ENCODE data around the gene BUB1B.
"Not testable (repeated sequence)": the region's sequence is repeated elsewhere in the genome, so short reads cannot be mapped to it uniquely, and the experiment has no call there.

The BUB1B gene

GRCh38 chr15:40151499-40151898 is 9.4 kb upstream of the BUB1B start:
- H3K4me3 ChIP-seq (ENCODE audit: low read length), result no peak overlapping the region
- no peak for TF ChIP-seq ZNF274 (IDR thresholded peaks at IDR 0.05; ENCODE audit: low read depth, low read length)

- H3K4me3 ChIP-seq (ENCODE audit: low read length), result no peak overlapping the region
- no peak for TF ChIP-seq ZNF274 (IDR thresholded peaks at IDR 0.05; ENCODE audit: low read depth, low read length)
Measured at GRCh38 chr15:40151991-40152390, 8.9 kb upstream of the BUB1B start.

GRCh38 chr15:40154821-40155220 is 6.0 kb upstream of the BUB1B start:
- H3K4me3 ChIP-seq (ENCODE audit: low read length), result not testable (repeated sequence)

DNA sequence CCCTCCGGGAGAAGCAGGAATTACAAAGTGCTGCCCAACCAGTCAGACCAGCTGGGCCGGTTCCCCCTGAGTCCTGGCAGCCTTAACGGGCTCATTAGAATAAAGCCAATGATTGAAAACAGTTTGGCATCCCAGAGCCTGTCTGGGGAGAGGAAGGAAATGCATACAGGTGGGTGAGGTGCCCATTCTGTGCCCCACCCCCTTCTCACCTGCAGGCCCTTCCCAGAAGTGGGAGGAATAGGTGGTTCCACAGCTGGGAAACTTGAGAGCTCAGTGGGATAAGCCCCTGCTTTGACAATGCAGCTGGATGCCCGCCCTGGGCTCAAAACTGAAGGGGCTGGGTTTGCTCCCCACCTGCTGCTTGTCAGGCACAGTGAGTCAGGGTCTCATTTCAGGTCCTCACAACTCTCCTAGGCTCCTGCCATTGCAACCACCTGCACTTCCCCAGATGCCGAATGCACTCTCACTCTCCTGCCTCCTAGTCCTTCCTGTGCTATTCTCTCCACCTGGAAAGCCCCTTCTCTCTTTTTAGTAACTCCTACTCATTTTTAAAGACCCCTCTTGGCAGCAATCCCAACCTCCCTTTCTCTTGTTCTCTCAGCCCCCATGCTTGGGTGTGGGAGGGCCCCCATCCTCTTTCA is 5.5 kb upstream of the BUB1B start:
- TF ChIP-seq ZNF274 (IDR thresholded peaks at IDR 0.05; ENCODE audit: low read depth, low read length), result no peak
- H3K4me3 ChIP-seq (ENCODE audit: low read length), result no peak overlapping the region

DNA sequence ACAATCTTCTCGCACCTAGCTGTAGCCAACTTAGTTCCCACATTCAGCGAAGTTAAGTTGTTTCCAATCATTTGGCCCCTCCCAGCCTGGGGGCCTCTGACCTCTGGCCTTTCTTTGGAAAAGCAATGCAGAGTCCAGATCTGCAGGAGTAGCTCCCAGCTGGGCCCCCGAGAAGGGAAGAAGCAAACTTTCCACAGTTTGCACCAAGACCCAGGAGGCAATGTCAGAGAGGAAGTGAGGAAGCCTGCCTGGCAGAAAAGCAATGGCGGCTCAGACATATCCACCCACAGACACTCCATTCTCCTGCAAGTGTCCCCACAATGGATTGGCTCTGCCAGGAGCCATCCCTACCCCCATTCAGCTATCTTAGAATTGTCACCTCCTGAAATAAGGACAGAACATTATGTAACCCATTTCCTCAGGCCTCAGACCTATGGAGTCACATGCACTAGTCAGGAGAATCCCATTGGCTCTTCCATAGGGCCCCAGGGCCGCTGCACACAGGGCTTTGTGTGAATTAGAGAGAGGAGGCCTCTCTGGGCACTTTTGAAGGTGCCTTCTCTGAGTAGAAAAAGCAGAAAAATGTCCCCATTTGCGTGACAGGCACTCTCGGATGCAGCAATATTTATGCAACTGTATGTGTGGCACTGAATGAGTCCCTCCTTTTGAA is 3.0 kb upstream of the BUB1B start:
- no peak overlapping the region for H3K4me3 ChIP-seq (ENCODE audit: low read length)
- no peak for TF ChIP-seq ZNF274 (IDR thresholded peaks at IDR 0.05; ENCODE audit: low read depth, low read length)

DNA sequence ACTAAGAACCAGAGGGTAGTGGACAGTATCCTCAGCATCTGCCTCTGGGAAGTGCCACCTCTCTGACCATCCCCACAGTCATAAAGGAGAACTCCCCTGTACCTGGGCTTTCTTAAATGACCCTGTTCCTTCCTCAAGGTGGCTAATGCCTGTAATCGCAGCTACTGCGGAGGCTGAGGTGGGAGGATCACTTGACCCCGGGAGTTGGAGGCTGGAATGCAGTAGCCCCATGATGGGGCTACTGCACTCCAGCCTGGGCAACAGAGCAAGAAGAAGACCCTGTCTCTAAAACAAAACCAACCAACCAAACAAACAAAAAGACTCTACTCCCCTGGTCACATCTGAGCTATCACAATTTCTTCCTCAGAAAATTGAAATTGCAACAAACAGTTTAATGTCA is 848 bp upstream of the BUB1B start:
- TF ChIP-seq ZNF274 (IDR thresholded peaks at IDR 0.05; ENCODE audit: low read depth, low read length), result no peak
- H3K4me3 ChIP-seq (ENCODE audit: low read length), result no peak overlapping the region

- TF ChIP-seq ZNF274 (IDR thresholded peaks at IDR 0.05; ENCODE audit: low read depth, low read length), result no peak
- peak overlapping the region; percentile 75 for H3K4me3 ChIP-seq (ENCODE audit: low read length)
Measured at GRCh38 chr15:40161693-40162391, 973 bp downstream of the BUB1B start.

GRCh38 chr15:40162552-40162951 is 1.7 kb downstream of the BUB1B start:
- H3K4me3 ChIP-seq (ENCODE audit: low read length), result peak overlapping the region; percentile 75
- TF ChIP-seq ZNF274 (IDR thresholded peaks at IDR 0.05; ENCODE audit: low read depth, low read length), result no peak

- TF ChIP-seq ZNF274 (IDR thresholded peaks at IDR 0.05; ENCODE audit: low read depth, low read length), result no peak
- no peak overlapping the region for H3K4me3 ChIP-seq (ENCODE audit: low read length)
Measured at GRCh38 chr15:40163657-40164416, 3.0 kb downstream of the BUB1B start.

GRCh38 chr15:40167374-40167773 is 6.5 kb downstream of the BUB1B start:
- not testable (repeated sequence) for H3K4me3 ChIP-seq (ENCODE audit: low read length)

- TF ChIP-seq ZNF274 (IDR thresholded peaks at IDR 0.05; ENCODE audit: low read depth, low read length), result no peak
Measured at GRCh38 chr15:40175160-40175559, 14.3 kb downstream of the BUB1B start.

GRCh38 chr15:40182358-40183029 is 21.6 kb downstream of the BUB1B start:
- H3K4me3 ChIP-seq (ENCODE audit: low read length), result no peak overlapping the region
- TF ChIP-seq ZNF274 (IDR thresholded peaks at IDR 0.05; ENCODE audit: low read depth, low read length), result no peak

More at GRCh38 chr15:40175160-40175559, 14.3 kb downstream of the BUB1B start:
- no peak overlapping the region for H3K4me3 ChIP-seq (ENCODE audit: low read length)

DNA sequence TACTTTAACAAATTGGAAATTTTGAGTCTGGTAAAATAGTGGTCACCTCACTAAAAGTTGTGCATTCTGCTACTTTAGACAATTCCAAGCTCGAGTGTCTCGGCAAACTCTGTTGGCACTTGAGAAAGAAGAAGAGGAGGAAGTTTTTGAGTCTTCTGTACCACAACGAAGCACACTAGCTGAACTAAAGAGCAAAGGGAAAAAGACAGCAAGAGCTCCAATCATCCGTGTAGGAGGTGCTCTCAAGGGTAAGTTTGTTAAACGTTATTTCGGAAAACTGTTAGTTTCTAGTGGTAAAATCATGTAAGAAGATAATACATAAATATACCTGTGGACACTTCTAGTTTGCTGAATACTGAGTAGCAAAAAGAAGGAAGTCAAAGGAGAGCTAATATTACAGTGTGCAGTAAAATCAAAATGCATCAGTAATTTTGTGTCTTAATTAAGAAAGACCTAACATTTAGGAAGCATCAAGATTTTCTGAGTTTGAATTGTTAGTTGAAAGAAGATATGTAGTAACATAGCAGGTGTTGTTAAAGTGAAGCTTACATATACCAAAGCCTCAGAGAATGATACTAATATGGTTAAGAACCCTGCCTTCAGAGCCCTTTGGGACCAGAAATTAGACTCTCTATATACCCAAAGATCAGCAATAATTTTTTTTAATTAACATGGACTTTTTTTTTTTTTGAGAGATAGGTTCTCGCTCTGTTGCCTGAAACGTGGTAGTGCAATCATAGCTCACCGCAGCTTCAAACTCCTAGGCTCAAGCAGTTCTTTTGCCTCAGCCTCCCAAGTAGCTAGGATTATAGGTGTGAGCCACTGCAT is 23.0 kb downstream of the BUB1B start:
- no peak overlapping the region for H3K4me3 ChIP-seq (ENCODE audit: low read length)
- no peak for TF ChIP-seq ZNF274 (IDR thresholded peaks at IDR 0.05; ENCODE audit: low read depth, low read length)
